Chondrocyte (in vitro differentiated cells): ENCODE results near the gene SCT. TPM values are rescaled to one million over a fixed set of nuclear protein-coding genes. Genes with fewer than 3 reads are reported as not detected.
"Not testable (repeated sequence)": the region's sequence is repeated elsewhere in the genome, so short reads cannot be mapped to it uniquely, and the experiment has no call there.

ENCODE experiments used
- DNase-seq: peaks from one replicate; pipeline ENCODE4 v3.0.0; 2021; ENCODE audit warnings: mixed read lengths, low spot score
- H3K27ac Mint-ChIP-seq: one replicate; pipeline ENCODE4 v1.8.0; 2021; ENCODE audit warnings: mild to moderate bottlenecking, moderate library complexity, mixed read lengths; ENCODE audit not compliant: unreplicated experiment
- H3K27me3 Mint-ChIP-seq: 2 replicates; pipeline ENCODE4 v1.8.0; 2021; ENCODE audit warnings: low read depth, mixed read lengths
- H3K36me3 Mint-ChIP-seq: 2 replicates; pipeline ENCODE4 v1.8.0; 2021; ENCODE audit warnings: low read depth, mixed read lengths
- H3K4me1 Mint-ChIP-seq: 2 replicates; pipeline ENCODE4 v1.8.0; 2021; ENCODE audit warnings: low read depth, mild to moderate bottlenecking, mixed read lengths
- H3K4me3 Mint-ChIP-seq: one replicate; pipeline ENCODE4 v1.8.0; 2021; ENCODE audit warnings: mild to moderate bottlenecking, moderate library complexity, mixed read lengths; ENCODE audit not compliant: unreplicated experiment
- H3K9me3 Mint-ChIP-seq: 2 replicates; pipeline ENCODE4 v1.8.0; 2021; ENCODE audit warnings: low read depth, mixed read lengths
- CTCF ChIP-seq: fragments of 200-600 bp; sonication (generic); IDR thresholded peaks from 2 replicates; pipeline ENCODE4 v1.5.0; 2021; ENCODE audit warnings: antibody characterized with exemption, mild to moderate bottlenecking, moderate library complexity
- total RNA-seq: library from RNA; stranded (reverse); gene quantifications from 3 replicates; pipeline ENCODE4 v1.2.1, GENCODE V29; 2021

SCT gene
- total RNA-seq, 1 donor from 2014 or later, result 0.72 TPM

- no peaks in the 10 kb centered on the region for H3K27me3 Mint-ChIP-seq
- no peak overlapping the region for H3K4me3 Mint-ChIP-seq
- no peak overlapping the region for H3K27ac Mint-ChIP-seq
- H3K9me3 Mint-ChIP-seq, result no peaks in the 10 kb centered on the region
- H3K36me3 Mint-ChIP-seq, result peaks cover 11% of the 10 kb centered on the region
- no peak for TF ChIP-seq CTCF
- H3K4me1 Mint-ChIP-seq, result no peaks in the 10 kb centered on the region
- DNase-seq, result no peak
Measured at GRCh38 chr11:650482-650881, 23.5 kb upstream of the SCT start.

- H3K4me1 Mint-ChIP-seq, H3K27ac Mint-ChIP-seq, H3K4me3 Mint-ChIP-seq, DNase-seq, H3K27me3 Mint-ChIP-seq, H3K9me3 Mint-ChIP-seq: not testable (repeated sequence)
- peaks cover 11% of the 10 kb centered on the region for H3K36me3 Mint-ChIP-seq
Measured at GRCh38 chr11:647672-648158, 20.7 kb upstream of the SCT start.

- H3K9me3 Mint-ChIP-seq, result no peaks in the 10 kb centered on the region
- DNase-seq, result no peak
- H3K27me3 Mint-ChIP-seq, result no peaks in the 10 kb centered on the region
- H3K36me3 Mint-ChIP-seq, result peaks cover 9% of the 10 kb centered on the region
- no peak overlapping the region for H3K4me3 Mint-ChIP-seq
- H3K4me1 Mint-ChIP-seq, result no peaks in the 10 kb centered on the region
- no peak overlapping the region for H3K27ac Mint-ChIP-seq
- TF ChIP-seq CTCF, result no peak
Measured at GRCh38 chr11:646214-646613, 19.2 kb upstream of the SCT start.

GRCh38 chr11:645536-645935 lies 18.6 kb upstream of the SCT start:
- peaks cover 8% of the 10 kb centered on the region for H3K36me3 Mint-ChIP-seq
- no peaks in the 10 kb centered on the region for H3K27me3 Mint-ChIP-seq
- no peaks in the 10 kb centered on the region for H3K9me3 Mint-ChIP-seq
- TF ChIP-seq CTCF, result no peak
- H3K27ac Mint-ChIP-seq, result no peak overlapping the region
- no peaks in the 10 kb centered on the region for H3K4me1 Mint-ChIP-seq
- no peak for DNase-seq
- no peak overlapping the region for H3K4me3 Mint-ChIP-seq

- no peak overlapping the region for H3K27ac Mint-ChIP-seq
- H3K36me3 Mint-ChIP-seq, result peaks cover 5% of the 10 kb centered on the region
- H3K9me3 Mint-ChIP-seq, result no peaks in the 10 kb centered on the region
- H3K4me1 Mint-ChIP-seq, result peaks cover under 1% of the 10 kb centered on the region
- no peak for TF ChIP-seq CTCF
- no peaks in the 10 kb centered on the region for H3K27me3 Mint-ChIP-seq
- H3K4me3 Mint-ChIP-seq, result no peak overlapping the region
- no peak for DNase-seq
Measured at GRCh38 chr11:643849-644738, 17.1 kb upstream of the SCT start.

GRCh38 chr11:643366-643765 lies 16.4 kb upstream of the SCT start:
- no peak for DNase-seq
- H3K4me3 Mint-ChIP-seq, result no peak overlapping the region

More at GRCh38 chr11:643366-643765, 16.4 kb upstream of the SCT start:
- H3K27ac Mint-ChIP-seq, result no peak overlapping the region
- H3K4me1 Mint-ChIP-seq, result peaks cover 7% of the 10 kb centered on the region
- TF ChIP-seq CTCF, result no peak
- peaks cover 4% of the 10 kb centered on the region for H3K36me3 Mint-ChIP-seq
- H3K9me3 Mint-ChIP-seq, result no peaks in the 10 kb centered on the region
- H3K27me3 Mint-ChIP-seq, result no peaks in the 10 kb centered on the region
